WTC11 (cell line): ENCODE results near the gene ADM. TPM values are rescaled to one million over a fixed set of nuclear protein-coding genes. Genes with fewer than 3 reads are reported as not detected.
A peak's percentile ranks its signal among the peaks of the same experiment; 100 is the strongest.

Experiments
- ATAC-seq: fragments of 200-7000 bp; cut with Tn5 transposase; 2 replicates; pipeline ENCODE4 v1.10.0; 2021; ENCODE audit warnings: mild to moderate bottlenecking, moderate library complexity
- CTCF ChIA-PET: fragments of 300-600 bp; sonication (Branson Sonifier 250); formaldehyde crosslinking; loops from one replicate; lab custom pipeline; 2021; ENCODE audit warnings: antibody characterized with exemption; lab: Charles Lee
- POLR2A ChIA-PET: fragments of 350-600 bp; sonication (Branson Sonifier 250); formaldehyde crosslinking; loops from one replicate; lab custom pipeline; 2021; ENCODE audit warnings: antibody characterized with exemption; lab: Charles Lee
- DNase-seq: peaks from one replicate; pipeline ENCODE4 v3.0.0; 2021; ENCODE audit warnings: low spot score
- H3K27ac Mint-ChIP-seq: 2 replicates; pipeline ENCODE4 v1.8.0; 2021; ENCODE audit warnings: mixed read lengths
- H3K27me3 Mint-ChIP-seq: 2 replicates; pipeline ENCODE4 v1.8.0; 2021; ENCODE audit warnings: low read depth, mild to moderate bottlenecking, moderate library complexity, mixed read lengths
- H3K36me3 Mint-ChIP-seq: 2 replicates; pipeline ENCODE4 v1.8.0; 2021; ENCODE audit warnings: mixed read lengths
- H3K4me1 Mint-ChIP-seq: 2 replicates; pipeline ENCODE4 v1.8.0; 2022; ENCODE audit warnings: mixed read lengths
- H3K4me3 Mint-ChIP-seq: 2 replicates; pipeline ENCODE4 v1.8.0; 2021; ENCODE audit warnings: mild to moderate bottlenecking, moderate library complexity, mixed read lengths
- H3K9me3 Mint-ChIP-seq: 2 replicates; pipeline ENCODE4 v1.8.0; 2021; ENCODE audit warnings: mixed read lengths
- ESRRA ChIP-seq: sonication (generic); formaldehyde crosslinking; IDR thresholded peaks from 2 replicates; pipeline ENCODE4 v1.8.1; 2022; ENCODE audit warnings: mild to moderate bottlenecking, missing genetic modification reagents, borderline replicate concordance
- FOXK1 ChIP-seq: sonication (generic); formaldehyde crosslinking; IDR thresholded peaks from 2 replicates; pipeline ENCODE4 v1.8.0; 2022; ENCODE audit warnings: mild to moderate bottlenecking, moderate library complexity, missing genetic modification reagents
- FOXP1 ChIP-seq: sonication (generic); formaldehyde crosslinking; IDR thresholded peaks from 2 replicates; pipeline ENCODE4 v1.8.0; 2022; ENCODE audit warnings: missing genetic modification reagents, mild to moderate bottlenecking, moderate library complexity, borderline replicate concordance
- GRHL2 ChIP-seq: fragments of 250-450 bp; sonication (Bioruptor Pico); IDR thresholded peaks from 2 replicates; pipeline ENCODE4 v1.8.0; 2022; ENCODE audit warnings: mild to moderate bottlenecking, moderate library complexity; ENCODE audit not compliant: insufficient replicate concordance, severe bottlenecking
- GTF2I ChIP-seq: fragments of 250-450 bp; sonication (Bioruptor Pico); conservative IDR thresholded peaks from 2 replicates; pipeline ENCODE4 v1.4.0; 2021; ENCODE audit warnings: mild to moderate bottlenecking
- HMGA2 ChIP-seq: fragments of 250-450 bp; sonication (Bioruptor Pico); IDR thresholded peaks from 2 replicates; pipeline ENCODE4 v1.4.0; 2021; ENCODE audit warnings: mild to moderate bottlenecking, moderate library complexity
- IRF1 ChIP-seq: sonication (generic); formaldehyde crosslinking; IDR thresholded peaks from 2 replicates; pipeline ENCODE4 v1.8.0; 2023; ENCODE audit warnings: missing genetic modification reagents
- NFYB ChIP-seq: sonication (generic); formaldehyde crosslinking; conservative IDR thresholded peaks from 2 replicates; pipeline ENCODE4 v1.8.0; 2022; ENCODE audit warnings: low read depth, missing genetic modification reagents
- NR1H2 ChIP-seq: sonication (generic); formaldehyde crosslinking; IDR thresholded peaks from 2 replicates; pipeline ENCODE4 v1.9.0; 2021; ENCODE audit warnings: mild to moderate bottlenecking, moderate library complexity, missing genetic modification reagents
- NR3C1 ChIP-seq: sonication (generic); formaldehyde crosslinking; conservative IDR thresholded peaks from 2 replicates; pipeline ENCODE4 v1.8.1; 2023; ENCODE audit warnings: low read depth, mild to moderate bottlenecking, missing genetic modification reagents
- PREB ChIP-seq: sonication (generic); formaldehyde crosslinking; IDR thresholded peaks from 2 replicates; pipeline ENCODE4 v1.8.1; 2022; ENCODE audit warnings: mild to moderate bottlenecking, missing genetic modification reagents, moderate library complexity, borderline replicate concordance
- SMAD4 ChIP-seq: sonication (generic); formaldehyde crosslinking; IDR thresholded peaks from 2 replicates; pipeline ENCODE4 v1.8.0; 2022; ENCODE audit warnings: mild to moderate bottlenecking, missing genetic modification reagents
- TCF7 ChIP-seq: sonication (generic); formaldehyde crosslinking; IDR thresholded peaks from 2 replicates; pipeline ENCODE4 v1.8.0; 2022; ENCODE audit warnings: mild to moderate bottlenecking, low read depth, missing genetic modification reagents, moderate library complexity
- USF2 ChIP-seq: sonication (generic); formaldehyde crosslinking; IDR thresholded peaks from 2 replicates; pipeline ENCODE4 v1.8.1; 2023; ENCODE audit warnings: mild to moderate bottlenecking, missing genetic modification reagents, moderate library complexity
- ZBTB43 ChIP-seq: sonication (generic); formaldehyde crosslinking; IDR thresholded peaks from 2 replicates; pipeline ENCODE4 v1.8.1; 2023; ENCODE audit warnings: mild to moderate bottlenecking, missing genetic modification reagents
- ZNF281 ChIP-seq: sonication (generic); formaldehyde crosslinking; IDR thresholded peaks from 2 replicates; pipeline ENCODE4 v1.8.0; 2023; ENCODE audit warnings: mild to moderate bottlenecking, missing genetic modification reagents
- ZNF416 ChIP-seq: fragments of 250-450 bp; sonication (Bioruptor Pico); IDR thresholded peaks from 2 replicates; pipeline ENCODE4 v1.9.0; 2021; ENCODE audit warnings: mild to moderate bottlenecking, inconsistent platforms
- total RNA-seq: library from RNA; stranded (reverse); gene quantifications from 3 replicates; pipeline ENCODE4 v1.2.3, GENCODE V29; 2021

Gene ADM
- total RNA-seq, 1 experiment from 2014 or later, result 18.7 TPM

GRCh38 chr11:10311802-10312201 lies 6.9 kb downstream of the ADM start:
- peak; percentile 71; the same call in 1 of the 2 replicates for TF ChIP-seq ZNF416 (CRISPR knock-in tag)
- no peak for TF ChIP-seq ZNF281
- H3K9me3 Mint-ChIP-seq, result peaks cover 15% of the 10 kb centered on the region
- peaks cover 11% of the 10 kb centered on the region for H3K27me3 Mint-ChIP-seq
- no peak overlapping the region for H3K27ac Mint-ChIP-seq
- CTCF ChIA-PET, result interaction anchor here (9.9 kb wide), 1 partner anchor 54 kb away, joined by 149 read pairs; no protein-coding TSS in a partner anchor
- DNase-seq (no peak), ATAC-seq (no peak)
- H3K4me1 Mint-ChIP-seq, result peaks cover 39% of the 10 kb centered on the region
- POLR2A ChIA-PET, result no interaction called here
- H3K4me3 Mint-ChIP-seq, result no peak overlapping the region
- peaks cover 20% of the 10 kb centered on the region for H3K36me3 Mint-ChIP-seq

- ChIA-PET POLR2A (interaction anchor here (0.6 kb wide), 2 partner anchors 10 to 11 kb away, joined by 3 read pairs; partner anchors contain the start of gene ADM), CTCF (interaction anchor here (0.8 to 1.6 kb wide), 3 partner anchors 9 to 52 kb away, joined by 3 to 8 read pairs (median 5); partner anchors contain the start of gene ADM)
- no peak overlapping the region for H3K4me3 Mint-ChIP-seq
- 0 out of 2 replicates have a peak overlapping the region, but pooled peaks have one; percentile 30 for H3K27ac Mint-ChIP-seq
- TF ChIP-seq NFYB (peak; percentile 27; the same call in 1 of the 2 replicates), IRF1 (CRISPR knock-in tag) (no peak)
- peaks cover 43% of the 10 kb centered on the region for H3K4me1 Mint-ChIP-seq
- H3K36me3 Mint-ChIP-seq, result peaks cover 16% of the 10 kb centered on the region
- peaks cover 15% of the 10 kb centered on the region for H3K9me3 Mint-ChIP-seq
- H3K27me3 Mint-ChIP-seq, result no peaks in the 10 kb centered on the region; the same call in 1 of the 2 replicates
- DNase-seq, result no peak
- ATAC-seq, result peak; percentile 79
These were observed 9.6 kb downstream of the ADM start for GRCh38 chr11:10314199-10315072.

- TF ChIP-seq FOXP1 (no peak), HMGA2 (CRISPR knock-in tag) (peak; percentile 46; the same call in 1 of the 2 replicates), NR3C1 (no peak), ZBTB43 (no peak)
- peaks cover 15% of the 10 kb centered on the region for H3K9me3 Mint-ChIP-seq
- peaks cover 16% of the 10 kb centered on the region for H3K36me3 Mint-ChIP-seq
- ATAC-seq (no peak), DNase-seq (no peak)
- H3K4me1 Mint-ChIP-seq, result peaks cover 37% of the 10 kb centered on the region
- H3K27me3 Mint-ChIP-seq, result no peaks in the 10 kb centered on the region; the same call in 1 of the 2 replicates
- POLR2A ChIA-PET, result interaction anchor here (0.6 kb wide), 1 partner anchor 12 kb away, joined by 3 read pairs; no protein-coding TSS in a partner anchor
- no peak overlapping the region for H3K27ac Mint-ChIP-seq
- CTCF ChIA-PET, result interaction anchor here (0.8 to 1.6 kb wide), 3 partner anchors 8 to 51 kb away, joined by 3 to 8 read pairs (median 5); partner anchors contain the start of gene ADM
- H3K4me3 Mint-ChIP-seq, result no peak overlapping the region
These were observed 10.2 kb downstream of the ADM start for GRCh38 chr11:10315083-10315482.

GRCh38 chr11:10317151-10317755 lies 12.4 kb downstream of the ADM start:
- ChIA-PET POLR2A (interaction anchor here (1.3 kb wide), 1 partner anchor 12 kb away, joined by 5 read pairs; the partner anchor contains the start of gene ADM), CTCF (interaction anchor here (0.7 to 2.7 kb wide), 6 partner anchors 9 to 689 kb away, joined by 3 to 15 read pairs (median 3); no protein-coding TSS in a partner anchor)
- Mint-ChIP-seq H3K36me3 (peaks cover 5% of the 10 kb centered on the region), H3K27ac (peak overlapping the region; percentile 51; the same call in 1 of the 2 replicates), H3K9me3 (peaks cover 5% of the 10 kb centered on the region), H3K4me3 (no peak overlapping the region), H3K4me1 (peaks cover 42% of the 10 kb centered on the region), H3K27me3 (no peaks in the 10 kb centered on the region; the same call in 1 of the 2 replicates)
- peak; percentile 57 for ATAC-seq
- DNase-seq, result peak; percentile 19
- TF ChIP-seq FOXK1 (no peak), PREB (no peak), NR1H2 (CRISPR knock-in tag) (no peak), GRHL2 (CRISPR knock-in tag) (no peak), ESRRA (no peak), USF2 (no peak), NR3C1 (no peak), SMAD4 (CRISPR knock-in tag) (no peak), TCF7 (CRISPR knock-in tag) (no peak), ZBTB43 (no peak), GTF2I (CRISPR knock-in tag) (no peak)
